Prostate gland (tissue), 2 donors: ENCODE results near the gene CSNK2A3.

Experiments used
- POLR2AphosphoS5 ChIP-seq: sonication (generic); formaldehyde crosslinking; IDR thresholded peaks from one replicate; pipeline ENCODE4 v1.6.1; 2017; ENCODE audit warnings: antibody characterized with exemption
- TF ChIP-seq, protein P1 (sequence below), 4 experiments: fragments of 200-600 bp in 2 of 4; fragments of 450-650 bp in 2 of 4; sonication (generic) in 2 of 4; IDR thresholded peaks; 1 replicate in 3 of 4; 2 replicates in 1 of 4; pipeline ENCODE4 v1.5.1; 2016 to 2019; ENCODE audit warnings: antibody characterized with exemption in 4 of 4, mild to moderate bottlenecking in 2 of 4, moderate library complexity in 2 of 4

- TF ChIP-seq, protein P1, sequence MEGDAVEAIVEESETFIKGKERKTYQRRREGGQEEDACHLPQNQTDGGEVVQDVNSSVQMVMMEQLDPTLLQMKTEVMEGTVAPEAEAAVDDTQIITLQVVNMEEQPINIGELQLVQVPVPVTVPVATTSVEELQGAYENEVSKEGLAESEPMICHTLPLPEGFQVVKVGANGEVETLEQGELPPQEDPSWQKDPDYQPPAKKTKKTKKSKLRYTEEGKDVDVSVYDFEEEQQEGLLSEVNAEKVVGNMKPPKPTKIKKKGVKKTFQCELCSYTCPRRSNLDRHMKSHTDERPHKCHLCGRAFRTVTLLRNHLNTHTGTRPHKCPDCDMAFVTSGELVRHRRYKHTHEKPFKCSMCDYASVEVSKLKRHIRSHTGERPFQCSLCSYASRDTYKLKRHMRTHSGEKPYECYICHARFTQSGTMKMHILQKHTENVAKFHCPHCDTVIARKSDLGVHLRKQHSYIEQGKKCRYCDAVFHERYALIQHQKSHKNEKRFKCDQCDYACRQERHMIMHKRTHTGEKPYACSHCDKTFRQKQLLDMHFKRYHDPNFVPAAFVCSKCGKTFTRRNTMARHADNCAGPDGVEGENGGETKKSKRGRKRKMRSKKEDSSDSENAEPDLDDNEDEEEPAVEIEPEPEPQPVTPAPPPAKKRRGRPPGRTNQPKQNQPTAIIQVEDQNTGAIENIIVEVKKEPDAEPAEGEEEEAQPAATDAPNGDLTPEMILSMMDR (IDR thresholded peaks at IDR 0.05): no peak
- TF ChIP-seq POLR2AphosphoS5: no peak
Observed at GRCh38 chr11:11316651-11317230, 36.3 kb downstream of the CSNK2A3 start.
